HUES48 (cell line): Measurements from ENCODE around the gene DONSON.

ENCODE experiments used
- H3K27ac ChIP-seq: one replicate; pipeline ENCODE4 v1.7.0; 2013; ENCODE audit warnings: low read depth, low read length, inconsistent platforms
- H3K27me3 ChIP-seq: 2 replicates; pipeline ENCODE4 v1.6.1; 2013; ENCODE audit warnings: mild to moderate bottlenecking, low read length; ENCODE audit not compliant: control insufficient read depth, insufficient read depth
- H3K36me3 ChIP-seq: 2 replicates; pipeline ENCODE4 v1.6.1; 2013; ENCODE audit warnings: low read length; ENCODE audit not compliant: control insufficient read depth, insufficient read depth
- H3K4me1 ChIP-seq: 2 replicates; pipeline ENCODE4 v1.6.1; 2013; ENCODE audit warnings: mild to moderate bottlenecking, low read length; ENCODE audit not compliant: control insufficient read depth, insufficient read depth
- H3K4me3 ChIP-seq: 2 replicates; pipeline ENCODE4 v1.5.1; 2013; ENCODE audit warnings: mild to moderate bottlenecking, low read depth, low read length
- H3K9ac ChIP-seq: 2 replicates; pipeline ENCODE4 v1.6.1; 2013; ENCODE audit warnings: mild to moderate bottlenecking, low read depth, low read length, moderate library complexity
- H3K9me3 ChIP-seq: 2 replicates; pipeline ENCODE4 v1.6.1; 2013; ENCODE audit warnings: low read length; ENCODE audit not compliant: control insufficient read depth, insufficient read depth

Gene DONSON

DNA sequence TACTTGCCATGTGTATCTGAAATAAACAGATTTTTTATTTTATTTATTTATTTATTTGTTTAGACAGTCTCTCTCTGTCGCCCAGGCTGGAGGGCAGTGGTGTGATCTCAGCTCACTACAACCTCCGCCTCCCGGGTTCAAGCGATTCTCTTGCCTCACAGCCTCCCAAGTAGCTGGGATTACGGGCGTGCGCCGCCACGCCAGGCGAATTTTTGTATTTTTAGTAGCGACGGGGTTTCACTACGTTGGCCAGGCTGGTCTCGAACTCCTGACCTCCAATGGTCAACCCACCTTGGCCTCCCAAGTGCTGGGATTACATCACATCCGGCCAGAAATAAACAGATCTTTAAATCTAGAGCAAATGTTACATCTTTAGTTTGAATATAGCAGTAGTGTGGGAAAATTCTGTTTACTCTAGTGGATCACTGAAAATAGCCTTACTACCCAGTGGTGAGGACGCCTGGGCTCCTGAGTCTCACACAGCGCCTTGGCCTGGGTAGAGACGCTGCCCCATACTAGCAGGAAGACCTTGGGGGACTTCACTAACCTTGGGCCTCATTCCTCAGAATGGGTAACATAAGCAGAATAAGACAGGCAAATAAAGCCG lies 47.3 kb downstream of the DONSON start:
- Histone ChIP-seq H3K9me3 (no peaks in the 10 kb centered on the region), H3K27me3 (no peaks in the 10 kb centered on the region), H3K36me3 (peaks cover 48% of the 10 kb centered on the region), H3K27ac (peak overlapping the region; percentile 99), H3K9ac (peak overlapping the region; percentile 95), H3K4me1 (peaks cover 15% of the 10 kb centered on the region; the same call in 1 of the 2 replicates), H3K4me3 (peak overlapping the region; percentile 85)

DNA sequence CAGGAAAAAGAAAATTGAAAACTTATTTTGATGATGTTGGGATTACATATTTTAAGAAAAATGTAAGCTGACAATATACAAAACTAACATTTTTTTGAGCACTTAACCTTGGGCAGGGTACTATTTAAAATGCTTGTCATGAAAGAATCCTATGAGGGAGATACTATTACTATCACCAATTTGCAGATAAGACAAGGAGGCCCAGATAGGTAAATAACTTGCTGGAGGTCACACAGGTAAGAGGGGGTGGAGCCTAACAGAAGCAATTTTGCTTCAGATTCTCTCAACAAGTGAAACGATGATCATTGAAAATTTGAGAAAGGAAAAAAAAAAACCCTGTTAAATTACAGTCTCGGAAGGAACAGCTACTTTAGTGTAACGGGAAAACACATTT lies 47.8 kb downstream of the DONSON start:
- Histone ChIP-seq H3K4me3 (peak overlapping the region; percentile 85), H3K9me3 (no peaks in the 10 kb centered on the region), H3K9ac (no peak overlapping the region), H3K27me3 (no peaks in the 10 kb centered on the region), H3K27ac (no peak overlapping the region), H3K4me1 (peaks cover 15% of the 10 kb centered on the region; the same call in 1 of the 2 replicates), H3K36me3 (peaks cover 48% of the 10 kb centered on the region)

DNA sequence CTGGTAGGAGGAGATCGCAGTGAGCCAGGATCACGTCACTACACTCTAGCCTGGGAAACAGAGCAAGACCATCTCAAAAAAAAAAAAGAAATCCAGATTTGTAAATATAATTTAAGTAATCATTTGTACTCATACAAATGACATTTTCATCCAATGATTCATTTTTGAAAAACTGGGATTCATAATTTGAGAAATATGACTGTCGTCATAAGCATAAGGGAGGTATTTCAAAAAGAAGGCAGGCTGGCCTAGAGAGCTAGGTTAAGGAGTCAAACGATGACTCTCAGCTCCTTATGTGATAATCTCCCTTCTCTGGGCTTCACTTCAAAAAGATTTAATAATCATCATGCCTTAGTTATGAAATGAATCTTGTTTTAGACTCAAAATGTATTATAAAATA lies 48.9 kb downstream of the DONSON start:
- Histone ChIP-seq H3K36me3 (peaks cover 58% of the 10 kb centered on the region), H3K27me3 (no peaks in the 10 kb centered on the region), H3K9ac (no peak overlapping the region), H3K27ac (no peak overlapping the region), H3K4me3 (no peak overlapping the region), H3K9me3 (no peaks in the 10 kb centered on the region), H3K4me1 (peaks cover 6% of the 10 kb centered on the region; the same call in 1 of the 2 replicates)

DNA sequence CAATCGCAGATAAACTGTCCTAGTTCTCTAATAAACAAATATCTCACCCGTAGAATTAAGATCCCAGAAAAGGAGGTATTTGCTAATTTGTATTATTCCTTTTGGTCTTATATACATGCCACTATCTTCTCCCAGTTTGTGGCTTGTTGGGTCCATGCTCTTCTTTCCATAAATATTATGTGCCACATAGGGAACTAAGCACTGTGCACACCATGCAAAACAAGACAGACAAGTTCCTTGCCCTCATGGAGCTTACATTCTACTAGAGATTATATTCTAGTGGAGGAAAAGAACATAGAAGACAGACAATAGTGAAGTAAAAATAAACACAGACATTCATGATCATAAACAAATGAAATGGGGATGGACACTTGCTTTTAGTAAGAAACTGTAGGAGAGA lies 51.3 kb downstream of the DONSON start:
- H3K36me3 ChIP-seq, result peaks cover 80% of the 10 kb centered on the region
- no peak overlapping the region for H3K9ac ChIP-seq
- H3K27me3 ChIP-seq, result no peaks in the 10 kb centered on the region
- H3K27ac ChIP-seq, result no peak overlapping the region
- H3K9me3 ChIP-seq, result no peaks in the 10 kb centered on the region
- peaks cover 6% of the 10 kb centered on the region; the same call in 1 of the 2 replicates for H3K4me1 ChIP-seq
- H3K4me3 ChIP-seq, result no peak overlapping the region

DNA sequence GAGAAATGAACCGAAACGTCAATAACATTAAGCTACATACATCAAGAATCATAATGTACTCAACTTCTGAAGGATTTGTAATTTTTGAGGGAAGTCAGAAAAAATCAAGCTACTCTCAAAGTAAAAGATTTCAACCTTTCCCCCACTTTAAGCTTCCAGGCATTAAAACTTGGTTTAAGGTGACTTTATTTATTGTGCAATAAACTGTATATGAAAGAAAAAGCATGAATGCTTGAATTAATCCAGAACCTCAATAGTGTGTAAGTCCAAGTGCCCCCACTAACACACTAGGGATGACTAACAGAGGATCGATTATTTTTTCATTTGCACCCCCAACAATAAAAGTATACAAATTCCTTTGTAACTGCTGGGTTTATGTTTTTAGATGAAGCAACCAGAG lies 57.5 kb downstream of the DONSON start:
- Histone ChIP-seq H3K4me3 (no peak overlapping the region), H3K9ac (no peak overlapping the region), H3K4me1 (no peaks in the 10 kb centered on the region), H3K27ac (no peak overlapping the region), H3K27me3 (no peaks in the 10 kb centered on the region), H3K36me3 (peaks cover 97% of the 10 kb centered on the region), H3K9me3 (no peaks in the 10 kb centered on the region)
